Thymus (tissue), 11 donors: ENCODE results near the gene TOMM20. TPM values are rescaled to one million over a fixed set of nuclear protein-coding genes. Genes with fewer than 3 reads are reported as not detected.
"Not testable (repeated sequence)": the region's sequence is repeated elsewhere in the genome, so short reads cannot be mapped to it uniquely, and the experiment has no call there.

Source experiments
- DNase-seq, 9 donors: peaks; one replicate each; pipeline ENCODE4 v3.0.0-alpha.2; 2013; ENCODE audit warnings: low spot score in 9 of 9, low read depth in 6 of 9, missing footprints in 1 of 9
- H3K27ac ChIP-seq, 2 donors: one replicate each; pipeline ENCODE4 v1.5.1; 2013; ENCODE audit warnings: control low read depth in 1 of 2, low read depth in 1 of 2, low read length in 1 of 2, mild to moderate bottlenecking in 1 of 2, moderate library complexity in 1 of 2
- H3K27me3 ChIP-seq, 2 donors: one replicate each; pipeline ENCODE4 v1.5.1; 2013; ENCODE audit warnings: low read length in 1 of 2; ENCODE audit not compliant: control insufficient read depth in 2 of 2, insufficient read depth in 1 of 2
- H3K36me3 ChIP-seq, 2 donors: one replicate each; pipeline ENCODE4 v1.5.1; 2013; ENCODE audit warnings: low read length in 1 of 2, mild to moderate bottlenecking in 1 of 2, moderate library complexity in 1 of 2; ENCODE audit not compliant: control insufficient read depth in 2 of 2, insufficient read depth in 2 of 2
- H3K4me1 ChIP-seq, 2 donors: one replicate each; pipeline ENCODE4 v1.5.1; 2013; ENCODE audit warnings: low read length in 2 of 2; ENCODE audit not compliant: control insufficient read depth in 2 of 2, insufficient read depth in 2 of 2
- H3K4me3 ChIP-seq, 2 donors: one replicate each; pipeline ENCODE4 v1.5.1; 2013; ENCODE audit warnings: low read length in 2 of 2, control low read depth in 1 of 2, mild to moderate bottlenecking in 1 of 2
- H3K9me3 ChIP-seq, 2 donors: one replicate each; pipeline ENCODE4 v1.5.1; 2013; ENCODE audit warnings: low read length in 1 of 2, mild to moderate bottlenecking in 1 of 2; ENCODE audit not compliant: control insufficient read depth in 2 of 2, insufficient read depth in 1 of 2
- WGBS: extraction: QIAGEN DNeasy Blood & Tissue Kit; methylation state at CpG from one replicate; pipeline ENCODE4 v1.1.7; 2013; 5-methylcytosine and 5-hydroxymethylcytosine counted together
- polyA plus RNA-seq: library from polyadenylated mRNA; stranded (reverse); fragments of 200-250 nt; gene quantifications from one replicate; pipeline ENCODE4 v1.2.3, GENCODE V29; 2013
- total RNA-seq: library from RNA; stranded (reverse); fragments of 120-200 nt; gene quantifications from one replicate; pipeline ENCODE4 v1.2.4, GENCODE V29; 2013
- donor health status: healthy.

The TOMM20 gene
- total and polyA plus RNA-seq, 2 donors: 54.1 to 76.8 TPM

- 81% methylated on average over 25 of the region's 25 CpGs for WGBS
- H3K27ac ChIP-seq: peak overlapping the region; percentile 74 to 81
- peaks cover 2 to 44% of the 10 kb centered on the region in 2 donors for H3K4me1 ChIP-seq
- no peak overlapping the region for H3K4me3 ChIP-seq
- DNase-seq: no peak
- no peaks in the 10 kb centered on the region for H3K36me3 ChIP-seq
- peaks cover 0 to 4% of the 10 kb centered on the region in 2 donors for H3K9me3 ChIP-seq
- no peaks in the 10 kb centered on the region for H3K27me3 ChIP-seq
These were observed 53.4 kb downstream of the TOMM20 start for GRCh38 chr1:235075048-235075776.

GRCh38 chr1:235074523-235075047 lies 54.1 kb downstream of the TOMM20 start:
- Histone ChIP-seq H3K36me3 (no peaks in the 10 kb centered on the region), H3K4me3 (no peak overlapping the region), H3K27ac (peak overlapping the region; percentile 74 to 81), H3K9me3 (peaks cover 0 to 4% of the 10 kb centered on the region in 2 donors), H3K4me1 (peaks cover 2 to 44% of the 10 kb centered on the region in 2 donors), H3K27me3 (no peaks in the 10 kb centered on the region)
- DNase-seq: peak in 1 of 9 donors; percentile 54
- WGBS: 51% methylated on average over 14 of the region's 14 CpGs

- peaks cover 0 to 4% of the 10 kb centered on the region in 2 donors for H3K9me3 ChIP-seq
- WGBS: 92% methylated on average over 11 of the region's 11 CpGs
- DNase-seq: no peak
- H3K27me3 ChIP-seq: no peaks in the 10 kb centered on the region
- H3K4me1 ChIP-seq: peaks cover 0 to 42% of the 10 kb centered on the region in 2 donors
- no peak overlapping the region for H3K4me3 ChIP-seq
- H3K27ac ChIP-seq: peak overlapping the region; percentile 44 to 74
- H3K36me3 ChIP-seq: no peaks in the 10 kb centered on the region
These were observed 54.6 kb downstream of the TOMM20 start for GRCh38 chr1:235073968-235074522.

GRCh38 chr1:235073331-235073967 lies 55.2 kb downstream of the TOMM20 start:
- DNase-seq: no peak
- Histone ChIP-seq H3K27ac (peak overlapping the region; percentile 62 to 74), H3K4me3 (no peak overlapping the region), H3K27me3 (no peaks in the 10 kb centered on the region), H3K36me3 (no peaks in the 10 kb centered on the region), H3K4me1 (peaks cover 0 to 39% of the 10 kb centered on the region in 2 donors), H3K9me3 (peaks cover 0 to 4% of the 10 kb centered on the region in 2 donors)
- WGBS: 89% methylated on average over 20 of the region's 20 CpGs

- H3K9me3 ChIP-seq, DNase-seq, H3K4me3 ChIP-seq, H3K36me3 ChIP-seq, H3K27me3 ChIP-seq, H3K27ac ChIP-seq: not testable (repeated sequence)
- peaks cover 0 to 45% of the 10 kb centered on the region in 2 donors for H3K4me1 ChIP-seq
- WGBS: 97% methylated on average over 3 of the region's 3 CpGs
These were observed 56.1 kb downstream of the TOMM20 start for GRCh38 chr1:235072577-235072976.

GRCh38 chr1:235072096-235072495 lies 56.5 kb downstream of the TOMM20 start:
- Histone ChIP-seq H3K4me3 (no peak overlapping the region), H3K27ac (no peak overlapping the region), H3K36me3 (no peaks in the 10 kb centered on the region), H3K9me3 (peaks cover 0 to 4% of the 10 kb centered on the region in 2 donors), H3K27me3 (no peaks in the 10 kb centered on the region), H3K4me1 (peaks cover 2 to 43% of the 10 kb centered on the region in 2 donors)
- 97% methylated on average over 6 of the region's 6 CpGs for WGBS
- no peak for DNase-seq

GRCh38 chr1:235070819-235071218 lies 57.8 kb downstream of the TOMM20 start:
- no peaks in the 10 kb centered on the region for H3K27me3 ChIP-seq
- no peaks in the 10 kb centered on the region for H3K36me3 ChIP-seq
- no peak overlapping the region for H3K4me3 ChIP-seq
- no peaks in the 10 kb centered on the region for H3K9me3 ChIP-seq
- H3K4me1 ChIP-seq: peaks cover 2 to 43% of the 10 kb centered on the region in 2 donors
- H3K27ac ChIP-seq: no peak overlapping the region
- DNase-seq: no peak

- H3K4me3 ChIP-seq: no peak overlapping the region
- no peaks in the 10 kb centered on the region for H3K36me3 ChIP-seq
- H3K27ac ChIP-seq: peak overlapping the region; percentile 50 to 51
- DNase-seq: no peak
- peaks cover 2 to 35% of the 10 kb centered on the region in 2 donors for H3K4me1 ChIP-seq
- H3K9me3 ChIP-seq: no peaks in the 10 kb centered on the region
- no peaks in the 10 kb centered on the region for H3K27me3 ChIP-seq
- WGBS: 91% methylated on average over 34 of the region's 34 CpGs
These were observed 58.8 kb downstream of the TOMM20 start for GRCh38 chr1:235069577-235070563.
